ENCODE measurements around the gene LGMN. TPM values are rescaled to one million over a fixed set of nuclear protein-coding genes. Genes with fewer than 3 reads are reported as not detected.

LGMN gene
- total and polyA plus RNA-seq, 4 donors, result 115 to 182 (median 136) TPM

GRCh38 chr14:92690171-92691011 lies 58.0 kb downstream of the LGMN start:
- H3K27ac ChIP-seq (ENCODE audit: low read depth in 1 of 2, low read length in 1 of 2), result no peak overlapping the region
- H3K9ac ChIP-seq (ENCODE audit: insufficient read depth in 1 of 2, low read length in 2 of 2), result no peak overlapping the region
- ATAC-seq (ENCODE audit: insufficient read depth, low FRiP score), result no peak
- DNase-seq, result peak in 2 of 3 donors; percentile 41 to 58
- H3K27me3 ChIP-seq (ENCODE audit: control insufficient read depth in 3 of 3, insufficient read depth in 3 of 3, low read length in 2 of 3), result peaks cover 0 to 4% (median 0%) of the 10 kb centered on the region in 3 donors
- no peaks in the 10 kb centered on the region for H3K9me3 ChIP-seq (ENCODE audit: control insufficient read depth in 4 of 4, insufficient read depth in 3 of 4, low read length in 3 of 4)
- H3K4me1 ChIP-seq (ENCODE audit: control insufficient read depth in 5 of 5, insufficient read depth in 5 of 5, low read length in 5 of 5), result peaks cover 0 to 22% (median 10%) of the 10 kb centered on the region in 5 donors
- 72 to 78% methylated on average over 13 of the region's 13 CpGs for WGBS, 2 donors
- H3K36me3 ChIP-seq (ENCODE audit: control insufficient read depth in 4 of 4, insufficient read depth in 4 of 4, low read length in 4 of 4), result peaks cover 0 to 23% (median 5%) of the 10 kb centered on the region in 4 donors
- H3K4me3 ChIP-seq, result no peak overlapping the region
- TF ChIP-seq, protein P1, sequence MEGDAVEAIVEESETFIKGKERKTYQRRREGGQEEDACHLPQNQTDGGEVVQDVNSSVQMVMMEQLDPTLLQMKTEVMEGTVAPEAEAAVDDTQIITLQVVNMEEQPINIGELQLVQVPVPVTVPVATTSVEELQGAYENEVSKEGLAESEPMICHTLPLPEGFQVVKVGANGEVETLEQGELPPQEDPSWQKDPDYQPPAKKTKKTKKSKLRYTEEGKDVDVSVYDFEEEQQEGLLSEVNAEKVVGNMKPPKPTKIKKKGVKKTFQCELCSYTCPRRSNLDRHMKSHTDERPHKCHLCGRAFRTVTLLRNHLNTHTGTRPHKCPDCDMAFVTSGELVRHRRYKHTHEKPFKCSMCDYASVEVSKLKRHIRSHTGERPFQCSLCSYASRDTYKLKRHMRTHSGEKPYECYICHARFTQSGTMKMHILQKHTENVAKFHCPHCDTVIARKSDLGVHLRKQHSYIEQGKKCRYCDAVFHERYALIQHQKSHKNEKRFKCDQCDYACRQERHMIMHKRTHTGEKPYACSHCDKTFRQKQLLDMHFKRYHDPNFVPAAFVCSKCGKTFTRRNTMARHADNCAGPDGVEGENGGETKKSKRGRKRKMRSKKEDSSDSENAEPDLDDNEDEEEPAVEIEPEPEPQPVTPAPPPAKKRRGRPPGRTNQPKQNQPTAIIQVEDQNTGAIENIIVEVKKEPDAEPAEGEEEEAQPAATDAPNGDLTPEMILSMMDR (IDR thresholded peaks at IDR 0.05; ENCODE audit: control extremely low read depth, extremely low read depth), result no peak

DNA sequence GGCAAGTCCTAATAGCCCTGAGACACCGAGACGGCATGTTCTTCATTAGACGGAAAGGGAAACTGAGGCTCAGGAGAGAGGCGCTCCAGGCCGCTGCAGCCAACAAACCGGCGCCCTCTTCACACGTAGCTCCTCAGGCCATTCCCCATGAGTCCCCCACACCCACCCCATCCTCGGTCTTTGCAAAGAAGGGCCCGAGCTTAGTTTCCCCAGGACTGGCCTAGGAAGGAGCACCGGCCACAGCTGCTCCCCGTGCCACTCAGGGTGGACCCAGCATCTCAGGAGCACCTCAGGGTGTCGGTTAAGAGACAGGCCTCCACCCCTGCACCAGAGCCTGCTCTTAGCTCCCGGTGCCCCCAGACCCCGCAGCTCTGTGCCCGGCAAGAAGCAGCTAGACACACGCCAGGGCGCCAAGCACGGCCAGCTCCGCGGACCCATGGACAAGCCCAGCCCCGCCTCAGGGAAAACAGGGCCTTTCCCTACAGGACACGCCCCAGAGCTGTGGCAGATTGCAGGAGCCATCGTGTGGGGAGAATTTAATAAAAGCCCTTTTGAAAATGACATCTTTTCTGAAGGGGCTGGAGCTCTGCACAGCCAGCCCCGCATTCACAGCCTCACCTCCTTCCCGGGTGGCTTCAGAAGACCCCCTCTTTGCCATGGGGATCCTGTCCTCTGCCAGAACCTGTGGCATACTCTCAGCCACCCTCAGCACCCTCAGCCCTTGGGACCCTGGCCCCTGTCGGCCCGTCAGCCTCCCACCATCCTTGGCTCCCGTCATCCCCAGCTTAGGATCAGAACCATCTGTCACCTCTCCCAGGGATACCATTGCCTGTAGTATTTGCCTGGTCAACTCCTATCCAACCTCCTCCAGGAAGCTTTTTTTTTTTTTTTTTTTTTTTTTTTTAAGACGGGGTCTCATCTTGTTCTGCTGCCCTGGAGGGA lies 59.7 kb downstream of the LGMN start:
- DNase-seq (no peak), ATAC-seq (ENCODE audit: insufficient read depth, low FRiP score) (no peak)
- H3K4me1 ChIP-seq (ENCODE audit: control insufficient read depth in 5 of 5, insufficient read depth in 5 of 5, low read length in 5 of 5), result peaks cover 0 to 19% (median 10%) of the 10 kb centered on the region in 5 donors
- no peaks in the 10 kb centered on the region for H3K9me3 ChIP-seq (ENCODE audit: control insufficient read depth in 4 of 4, insufficient read depth in 3 of 4, low read length in 3 of 4)
- no peak overlapping the region for H3K4me3 ChIP-seq
- TF ChIP-seq, protein P1 (IDR thresholded peaks at IDR 0.05; ENCODE audit: control extremely low read depth, extremely low read depth), result no peak
- peaks cover 0 to 31% (median 5%) of the 10 kb centered on the region in 4 donors for H3K36me3 ChIP-seq (ENCODE audit: control insufficient read depth in 4 of 4, insufficient read depth in 4 of 4, low read length in 4 of 4)
- WGBS, 2 donors, result 92 to 96% methylated on average over 30 of the region's 30 CpGs
- no peak overlapping the region for H3K9ac ChIP-seq (ENCODE audit: insufficient read depth in 1 of 2, low read length in 2 of 2)
- H3K27ac ChIP-seq (ENCODE audit: low read depth in 1 of 2, low read length in 1 of 2), result no peak overlapping the region
- peaks cover 0 to 4% (median 0%) of the 10 kb centered on the region in 3 donors for H3K27me3 ChIP-seq (ENCODE audit: control insufficient read depth in 3 of 3, insufficient read depth in 3 of 3, low read length in 2 of 3)

GRCh38 chr14:92687681-92688433 lies 60.6 kb downstream of the LGMN start:
- Histone ChIP-seq H3K27me3 (ENCODE audit: control insufficient read depth in 3 of 3, insufficient read depth in 3 of 3, low read length in 2 of 3) (peaks cover 0 to 4% (median 0%) of the 10 kb centered on the region in 3 donors), H3K9ac (ENCODE audit: insufficient read depth in 1 of 2, low read length in 2 of 2) (no peak overlapping the region), H3K36me3 (ENCODE audit: control insufficient read depth in 4 of 4, insufficient read depth in 4 of 4, low read length in 4 of 4) (peaks cover 0 to 31% (median 5%) of the 10 kb centered on the region in 4 donors), H3K4me1 (ENCODE audit: control insufficient read depth in 5 of 5, insufficient read depth in 5 of 5, low read length in 5 of 5) (peaks cover 0 to 12% (median 5%) of the 10 kb centered on the region in 5 donors), H3K27ac (ENCODE audit: low read depth in 1 of 2, low read length in 1 of 2) (no peak overlapping the region), H3K9me3 (ENCODE audit: control insufficient read depth in 4 of 4, insufficient read depth in 3 of 4, low read length in 3 of 4) (no peaks in the 10 kb centered on the region), H3K4me3 (peak overlapping the region; percentile 22)
- peak in 2 of 3 donors; percentile 34 to 47 for DNase-seq
- TF ChIP-seq, protein P1 (IDR thresholded peaks at IDR 0.05; ENCODE audit: control extremely low read depth, extremely low read depth), result no peak
- ATAC-seq (ENCODE audit: insufficient read depth, low FRiP score), result peak; percentile 14
- WGBS, 2 donors, result 69 to 89% methylated on average over 65 to 80 of the region's 80 CpGs

Data from lung (tissue), 12 donors.